GM19351 (cell line): ENCODE measurements around the gene SCAMP5.
A peak's percentile ranks its signal among the peaks of the same experiment; 100 is the strongest.

Experiments used
- ATAC-seq: cut with Tn5 transposase; IDR thresholded peaks from one replicate; pipeline ENCODE4 v1.9.1; 2021; ENCODE audit warnings: mild to moderate bottlenecking, moderate library complexity; ENCODE audit not compliant: unreplicated experiment

SCAMP5 gene

GRCh38 chr15:74995182-74995778 is at the start of gene SCAMP5:
TSS of gene SCAMP5 (plus strand) at chr15:74995563. CDS start at chr15:75011840, 16,277 bp downstream.
- peak; percentile 57 for ATAC-seq

DNA sequence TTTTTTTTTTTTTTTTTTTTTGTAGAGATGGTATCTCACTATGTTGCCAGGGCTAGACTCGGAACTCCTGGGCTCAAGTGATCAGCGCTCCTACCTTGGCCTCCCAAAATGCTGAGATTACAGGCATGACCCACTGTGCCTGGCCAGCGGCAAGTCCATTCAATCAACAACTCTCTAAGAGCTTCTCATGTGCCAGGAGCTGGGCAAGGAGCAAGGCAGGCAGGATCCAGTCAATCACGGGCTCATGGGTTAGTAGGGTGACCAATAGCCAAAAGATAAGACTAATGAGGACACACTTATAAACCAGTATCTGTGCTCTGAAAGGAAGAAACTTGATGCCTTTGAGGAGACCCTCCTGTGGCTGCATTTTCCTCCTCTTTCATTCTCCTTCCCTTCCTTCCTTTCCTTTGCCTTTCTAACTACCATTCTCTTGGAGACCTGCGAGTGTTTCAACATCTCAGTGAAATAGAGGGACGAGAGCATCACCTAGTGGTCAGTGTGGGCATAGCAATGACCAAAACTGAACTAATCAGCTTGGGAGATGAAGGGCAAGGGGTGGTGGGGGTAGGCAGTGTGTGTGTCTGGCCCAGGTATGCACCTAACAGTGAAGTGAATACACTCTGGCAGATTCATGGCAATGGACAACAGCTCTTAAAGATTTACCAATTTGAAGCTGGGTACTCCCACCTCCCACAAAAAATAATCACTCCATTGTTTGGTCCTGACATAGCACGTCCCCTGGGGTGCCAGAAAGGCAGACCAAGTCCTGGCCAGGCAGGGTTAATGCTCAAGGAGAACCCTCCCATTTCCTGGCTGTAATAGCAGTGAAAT is 45.1 kb upstream of the SCAMP5 start:
- ATAC-seq: no peak

DNA sequence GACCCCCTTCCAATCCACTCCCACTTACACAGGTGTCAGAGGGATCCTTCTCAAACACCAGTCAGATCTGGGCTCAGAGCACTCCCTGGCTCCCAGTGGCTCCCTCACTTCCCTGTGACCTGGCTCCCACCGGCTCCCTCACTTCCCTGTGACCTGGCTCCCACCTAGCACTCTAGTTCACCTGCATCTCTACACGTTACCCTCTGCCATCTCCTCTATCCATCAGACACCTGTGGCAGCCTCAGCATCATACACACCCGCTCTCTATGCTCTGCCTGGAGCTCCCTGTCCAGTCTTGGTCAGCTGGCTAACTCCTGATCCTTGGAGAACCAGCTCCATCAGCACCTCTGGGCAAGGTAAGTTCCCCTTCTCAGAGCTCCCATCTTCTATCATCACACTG is 44.4 kb upstream of the SCAMP5 start:
- ATAC-seq: no peak

GRCh38 chr15:74954515-74954914 is 40.8 kb upstream of the SCAMP5 start:
- no peak for ATAC-seq

- no peak for ATAC-seq
Observed at GRCh38 chr15:74955017-74955416, 40.3 kb upstream of the SCAMP5 start.

DNA sequence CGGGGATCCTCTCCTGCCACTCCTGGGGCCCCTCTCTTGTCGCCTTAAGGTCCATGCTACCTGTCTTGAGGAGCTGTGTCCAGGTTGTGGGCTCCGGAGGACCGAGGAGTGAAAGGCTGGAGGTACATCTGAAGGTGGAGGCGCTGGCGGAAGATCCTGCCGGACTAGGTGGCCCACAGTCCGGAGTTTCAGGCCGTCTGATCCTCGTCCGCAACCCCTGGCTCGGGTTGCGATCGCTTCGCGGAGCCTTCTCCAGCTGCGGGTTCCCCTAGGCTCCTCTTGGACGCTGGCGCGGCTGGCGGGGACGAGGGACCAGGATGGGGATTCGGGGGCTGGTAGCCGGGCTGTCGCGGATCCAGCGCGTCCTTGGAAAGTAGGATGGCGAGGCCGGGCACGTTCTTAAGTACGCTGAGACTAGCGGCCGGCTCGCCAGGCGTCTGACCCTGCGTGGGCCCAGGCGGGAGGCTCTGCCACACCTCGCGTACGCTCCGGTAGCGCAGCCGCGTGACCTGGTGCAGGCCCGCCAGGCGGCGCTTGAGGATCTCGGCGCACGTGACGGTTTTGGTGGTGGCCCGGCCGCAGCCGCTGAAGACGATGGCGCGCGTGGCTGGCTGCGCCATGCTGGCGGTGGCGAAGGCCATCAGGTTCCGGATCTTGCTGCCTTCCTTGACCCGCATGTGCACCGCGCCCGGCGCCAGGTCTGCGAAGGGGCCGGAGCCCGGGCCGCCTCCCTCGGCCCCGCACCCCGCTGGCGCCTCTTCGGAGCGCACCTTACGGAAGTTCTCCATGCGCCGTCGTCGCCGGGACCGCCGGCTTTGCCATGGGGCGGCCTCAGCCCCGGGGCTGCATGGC is 39.3 kb upstream of the SCAMP5 start:
- peak; percentile 53 for ATAC-seq

- peak; percentile 79 for ATAC-seq
Observed at GRCh38 chr15:74956648-74957475, 38.5 kb upstream of the SCAMP5 start, which contains the start of gene RPP25. TSS of gene RPP25 (minus strand) at chr15:74956772. CDS start at chr15:74956583, 189 bp downstream.

DNA sequence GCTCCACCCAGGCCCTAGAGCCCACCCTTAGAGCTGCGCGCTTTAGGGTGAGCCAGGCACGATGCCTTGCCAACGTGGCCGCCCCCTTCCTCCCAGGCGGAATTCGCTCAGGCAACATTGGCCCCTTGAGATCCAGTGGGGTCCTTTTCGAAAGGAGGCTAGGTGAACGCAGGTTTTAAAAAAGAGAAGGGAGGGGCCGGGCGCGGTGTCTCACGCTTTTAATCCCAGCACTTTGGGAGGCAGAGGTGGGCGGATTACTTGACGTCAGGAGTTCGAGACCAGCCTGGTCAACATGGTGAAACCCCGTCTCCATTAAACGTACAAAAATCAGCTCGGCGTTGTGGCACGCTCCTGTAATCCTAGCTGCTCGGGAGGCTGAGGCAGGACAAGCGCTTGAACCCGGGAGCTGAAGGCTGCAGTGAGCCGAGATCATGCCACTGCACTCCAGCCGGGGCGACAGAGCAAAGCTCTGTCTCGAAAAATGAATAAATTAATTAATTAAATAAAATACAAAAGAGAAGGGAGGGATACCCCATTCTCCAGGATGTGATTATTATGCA is 37.8 kb upstream of the SCAMP5 start:
- ATAC-seq: no peak

GRCh38 chr15:74958320-74958907 is 36.9 kb upstream of the SCAMP5 start:
- no peak for ATAC-seq

- ATAC-seq: no peak
Observed at GRCh38 chr15:74958908-74959585, 36.3 kb upstream of the SCAMP5 start.

DNA sequence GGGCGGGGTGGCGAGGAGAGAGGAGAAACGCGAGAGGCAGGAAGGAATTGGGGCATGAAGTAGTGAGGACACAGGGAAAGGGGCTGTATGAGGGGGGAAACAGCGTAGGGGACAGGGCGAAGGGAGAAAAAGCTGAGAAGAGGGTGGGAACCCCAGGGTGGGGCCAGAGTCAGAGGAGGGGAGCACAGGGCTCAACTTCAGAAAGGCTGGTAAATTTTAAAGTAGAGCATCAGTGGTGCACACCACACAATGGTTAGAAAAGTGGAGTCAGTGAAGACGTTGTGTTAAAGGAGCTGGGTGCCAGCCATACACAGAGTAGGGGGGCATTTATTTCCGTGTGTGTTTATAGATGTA is 35.8 kb upstream of the SCAMP5 start:
- no peak for ATAC-seq

- ATAC-seq: no peak
Observed at GRCh38 chr15:74960286-74960685, 35.1 kb upstream of the SCAMP5 start.

DNA sequence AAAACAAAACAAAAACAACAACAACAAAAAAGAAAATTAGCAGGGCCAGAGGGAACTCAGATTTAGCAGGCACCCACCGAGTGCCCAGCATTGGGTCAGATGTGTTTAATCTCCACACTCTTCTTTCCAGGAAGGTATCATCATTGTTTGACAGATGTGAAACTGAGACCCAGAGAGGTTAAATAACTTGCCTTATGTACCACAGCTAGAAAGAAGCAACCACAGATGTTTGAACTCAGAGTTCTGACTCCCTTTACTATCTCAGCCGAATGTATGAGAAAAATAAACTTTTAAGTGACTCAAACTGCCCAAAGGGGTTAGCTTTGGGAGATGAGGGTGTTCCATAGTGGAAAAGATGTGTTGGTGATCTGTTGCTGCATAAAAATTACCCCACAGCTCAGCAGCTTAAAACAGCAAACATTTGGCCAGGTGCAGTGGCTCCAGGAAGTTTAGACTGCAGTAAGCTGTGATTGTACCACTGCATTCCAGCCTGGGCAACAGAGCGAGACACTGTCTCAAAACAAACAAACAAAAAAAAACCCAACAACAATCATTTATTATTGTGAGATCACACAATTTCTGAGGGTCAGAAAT is 34.3 kb upstream of the SCAMP5 start:
- no peak for ATAC-seq

GRCh38 chr15:74961616-74962015 is 33.7 kb upstream of the SCAMP5 start:
- ATAC-seq: no peak

- no peak for ATAC-seq
Observed at GRCh38 chr15:74962219-74962618, 33.1 kb upstream of the SCAMP5 start.

GRCh38 chr15:74962671-74963070 is 32.7 kb upstream of the SCAMP5 start:
- ATAC-seq: no peak

GRCh38 chr15:74963213-74963612 is 32.1 kb upstream of the SCAMP5 start:
- ATAC-seq: no peak

- ATAC-seq: no peak
Observed at GRCh38 chr15:74964794-74965193, 30.6 kb upstream of the SCAMP5 start.

DNA sequence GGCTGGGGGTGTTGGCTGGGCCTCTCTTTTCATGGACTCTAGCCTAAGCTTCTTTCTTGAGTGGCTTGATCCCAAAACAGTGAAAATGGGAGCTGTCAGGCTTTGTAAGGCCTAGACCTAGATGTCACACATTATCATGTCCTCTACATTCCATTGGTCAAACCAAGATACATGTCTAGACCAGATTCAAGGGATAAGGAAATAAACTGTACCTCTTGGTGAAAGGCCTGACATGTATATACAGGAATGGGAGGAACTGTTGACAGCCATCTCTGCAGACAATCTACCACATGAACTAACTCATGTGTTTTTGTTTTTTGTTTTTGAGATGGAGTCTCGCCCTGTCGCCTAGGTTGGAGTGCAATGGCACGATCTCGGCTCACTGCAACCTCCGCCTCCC is 27.7 kb upstream of the SCAMP5 start:
- no peak for ATAC-seq
